K562 (cell line): ENCODE data around the gene STK36. TPM values are rescaled to one million over a fixed set of nuclear protein-coding genes. Genes with fewer than 3 reads are reported as not detected.

Source experiments
- ATAC-seq: fragments of 200-7000 bp; cut with Tn5 transposase; 3 replicates; pipeline ENCODE4 v1.9.1; 2020; ENCODE audit warnings: moderate library complexity
- BruUV-seq: library from RNA; stranded (reverse); fragments of 400-500 nt; replicated peaks from 2 replicates; lab custom pipeline; 2021; lab: Mats Ljungman, UMichigan
- CTCF ChIA-PET: fragments of 300-600 bp; formaldehyde crosslinking; extraction: SDS; loops from one replicate; lab custom pipeline; 2021; ENCODE audit warnings: low intra/inter-chr PET ratio; lab: Yijun Ruan, JAX
- POLR2A ChIA-PET: fragments of 300-600, 350-650 bp; sonication (Branson Sonifier 250); formaldehyde crosslinking; extraction: SDS; loops from one replicate; lab custom pipeline; 2021; ENCODE audit warnings: antibody characterized with exemption, inconsistent platforms; lab: Yijun Ruan, JAX
- DNase-seq, 4 experiments: peaks; one replicate each; pipeline versions ENCODE4 v3.0.0 to v3.0.0-alpha.2; 2011 to 2018; ENCODE audit warnings: low spot score in 3 of 4, mixed read lengths in 3 of 4; ENCODE audit errors: extremely low read depth in 1 of 4
- FAIRE-seq: peaks from 2 replicates; lab custom pipeline; 2011; peaks lifted over from hg19 to GRCh38; lab: Jason Lieb, UNC
- H2AFZ ChIP-seq: 2 replicates; pipeline ENCODE4 v1.6.0; 2011; ENCODE audit warnings: low read depth, low read length, control low read depth, inconsistent platforms
- H3K27ac ChIP-seq: fragments of 200-600 bp; 3 replicates; pipeline ENCODE4 v1.8.0; 2011; ENCODE audit warnings: low read depth, mild to moderate bottlenecking, control low read depth, inconsistent platforms, low read length, moderate library complexity, mixed read lengths; ENCODE audit errors: extremely low read depth
- H3K27me3 ChIP-seq, 2 experiments: fragments of 300-600 bp in 1 of 2; 2 replicates in 1 of 2; 3 replicates in 1 of 2; pipeline versions ENCODE4 v1.6.0 to v1.8.0; 2011; ENCODE audit warnings: inconsistent platforms in 2 of 2, low read length in 2 of 2, mild to moderate bottlenecking in 1 of 2, mixed read lengths in 1 of 2, moderate library complexity in 1 of 2; ENCODE audit not compliant: control insufficient read depth in 2 of 2, insufficient read depth in 2 of 2
- H3K36me3 ChIP-seq: fragments of 300-600 bp; 3 replicates; pipeline ENCODE4 v1.8.0; 2011; ENCODE audit warnings: mild to moderate bottlenecking, low read length, inconsistent platforms; ENCODE audit not compliant: control insufficient read depth, insufficient read depth
- H3K4me1 ChIP-seq, 2 experiments: fragments of 200-600 bp in 1 of 2; replicated peaks in 1 of 2; 2 replicates in 1 of 2; 3 replicates in 1 of 2; pipeline versions ENCODE4 v1.5.1 to v1.8.0; 2011; ENCODE audit warnings: inconsistent platforms in 2 of 2, low read length in 2 of 2, mild to moderate bottlenecking in 1 of 2, mixed read lengths in 1 of 2, moderate library complexity in 1 of 2; ENCODE audit not compliant: control insufficient read depth in 2 of 2, insufficient read depth in 2 of 2
- H3K4me2 ChIP-seq: 2 replicates; pipeline ENCODE4 v1.6.1; 2011; ENCODE audit warnings: low read length, control low read depth, inconsistent platforms, mixed read lengths; ENCODE audit not compliant: insufficient read depth
- H3K4me3 ChIP-seq: fragments of 200-600 bp; sonication (generic), shearing (Covaris generic); 2 replicates; pipeline ENCODE4 v1.5.1; 2016; ENCODE audit warnings: control low read depth, inconsistent platforms
- H3K79me2 ChIP-seq: fragments of 200-600 bp; 3 replicates; pipeline ENCODE4 v1.8.0; 2011; ENCODE audit warnings: low read length, inconsistent platforms; ENCODE audit not compliant: control insufficient read depth, insufficient read depth
- H3K9ac ChIP-seq, 2 experiments: 2 replicates each; pipeline versions ENCODE4 v1.6.0 to v1.6.1; 2011; ENCODE audit warnings: low read depth in 2 of 2, low read length in 2 of 2, control low read depth in 1 of 2, inconsistent platforms in 1 of 2, mild to moderate bottlenecking in 1 of 2, mixed read lengths in 1 of 2; ENCODE audit not compliant: insufficient read depth in 1 of 2
- H3K9me1 ChIP-seq: one replicate; pipeline ENCODE4 v1.6.0; 2011; ENCODE audit warnings: inconsistent platforms, mild to moderate bottlenecking, low read length, moderate library complexity; ENCODE audit not compliant: control insufficient read depth, insufficient read depth
- H3K9me3 ChIP-seq: replicated peaks from 2 replicates; pipeline ENCODE4 v1.5.1; 2011; ENCODE audit warnings: low read depth, low read length, inconsistent platforms; ENCODE audit not compliant: control insufficient read depth, insufficient read depth
- H4K20me1 ChIP-seq: replicated peaks from 2 replicates; pipeline ENCODE4 v1.6.1; 2011; ENCODE audit warnings: low read length, inconsistent platforms, mixed read lengths; ENCODE audit not compliant: control insufficient read depth, insufficient read depth
- CBFA2T2 ChIP-seq: fragments of 450-650 bp; conservative IDR thresholded peaks from 2 replicates; pipeline ENCODE4 v1.6.1; 2017; ENCODE audit warnings: mild to moderate bottlenecking
- CEBPB ChIP-seq: fragments of 450-650 bp; IDR thresholded peaks from 2 replicates; pipeline ENCODE4 v1.6.1; 2016; ENCODE audit warnings: missing genetic modification characterization, missing compliant biosample characterization
- CHCHD3 ChIP-seq: fragments of 250-450 bp; sonication (Bioruptor Pico); IDR thresholded peaks from 2 replicates; pipeline ENCODE4 v2.1.2; 2022; ENCODE audit warnings: mild to moderate bottlenecking
- HLTF ChIP-seq: fragments of 450-650 bp; IDR thresholded peaks from 2 replicates; pipeline ENCODE4 v1.6.1; 2016
- HMG20A ChIP-seq: fragments of 450-650 bp; formaldehyde crosslinking; conservative IDR thresholded peaks from 2 replicates; pipeline ENCODE4 v1.4.0; 2020; ENCODE audit warnings: mild to moderate bottlenecking, mixed read lengths
- LEF1 ChIP-seq: fragments of 450-650 bp; IDR thresholded peaks from 2 replicates; pipeline ENCODE4 v1.6.1; 2016; ENCODE audit warnings: mild to moderate bottlenecking
- MTA2 ChIP-seq: fragments of 450-650 bp; IDR thresholded peaks from 2 replicates; pipeline ENCODE4 v1.6.1; 2016; ENCODE audit warnings: low read depth
- SAFB ChIP-seq: fragments of 200-400 bp; formaldehyde crosslinking; IDR thresholded peaks from 2 replicates; pipeline ENCODE4 v1.6.1; 2017; ENCODE audit warnings: low read depth, low read length, borderline replicate concordance
- SAP30 ChIP-seq: fragments of 200-600 bp; sonication (generic); IDR thresholded peaks from 2 replicates; pipeline ENCODE4 v1.6.1; 2012; ENCODE audit warnings: borderline replicate concordance, low read depth, mild to moderate bottlenecking, moderate library complexity, low read length, control low read depth, inconsistent platforms; ENCODE audit not compliant: insufficient read depth, poor library complexity, severe bottlenecking
- SMARCC2 ChIP-seq: fragments of 450-650 bp; IDR thresholded peaks from 2 replicates; pipeline ENCODE4 v1.6.1; 2017; ENCODE audit warnings: antibody characterized with exemption, moderate library complexity, mild to moderate bottlenecking, low read depth
- SRF ChIP-seq, 2 experiments: fragments of 250-450, 450-650 bp in 1 of 2; sonication (Bioruptor Pico) in 1 of 2; sonication (generic) in 1 of 2; formaldehyde crosslinking; IDR thresholded peaks; 2 replicates each; pipeline versions ENCODE4 v1.5.0 to v1.5.1; 2020 to 2022; ENCODE audit warnings: mild to moderate bottlenecking in 1 of 2, missing genetic modification reagents in 1 of 2
- SRSF9 ChIP-seq: fragments of 200-400 bp; formaldehyde crosslinking; IDR thresholded peaks from 2 replicates; pipeline ENCODE4 v1.6.1; 2017; ENCODE audit warnings: low read depth, low read length, borderline replicate concordance
- STAT5A ChIP-seq: IDR thresholded peaks from 2 replicates; pipeline ENCODE4 v1.6.1; 2012; ENCODE audit warnings: low read length, inconsistent platforms, borderline replicate concordance
- ZFP36 ChIP-seq: fragments of 150-350 bp; IDR thresholded peaks from 2 replicates; pipeline ENCODE4 v1.6.1; 2018; ENCODE audit warnings: low read length, low read depth; ENCODE audit not compliant: partially characterized antibody
- ZNF184 ChIP-seq: sonication (generic); formaldehyde crosslinking; IDR thresholded peaks from 2 replicates; pipeline ENCODE4 v1.5.0; 2020; ENCODE audit warnings: missing genetic modification reagents
- ZNF584 ChIP-seq: fragments of 200-800 bp; sonication (Bioruptor generic); IDR thresholded peaks from 2 replicates; pipeline ENCODE4 v1.6.1; 2016; ENCODE audit warnings: low read depth, mild to moderate bottlenecking, missing genetic modification characterization, missing compliant biosample characterization
- WGBS: fragments of 100-300 bp; shearing (Covaris generic); methylation state at CpG from one replicate; pipeline ENCODE4 v1.1.6; 2016; ENCODE audit warnings: low coverage, mixed read lengths; ENCODE audit not compliant: insufficient coverage; ENCODE audit errors: missing lambda C conversion rate; 5-methylcytosine and 5-hydroxymethylcytosine counted together
- in situ Hi-C: fragments of 300-500 bp; cut with MboI; formaldehyde crosslinking; loops from 4 replicates; pipeline ENCODE4 v1.15.0; 2018; ENCODE audit warnings: inconsistent platforms, mixed read lengths
- intact Hi-C: fragments of 100-400 bp; cut with micrococcal nuclease; formaldehyde crosslinking; loops from 2 replicates; pipeline ENCODE4 v1.14.2; 2022
- polyA plus RNA-seq, 8 experiments: library from polyadenylated mRNA; depleted of rRNA in 4 of 8; stranded (reverse) in 5 of 8; unstranded in 3 of 8; fragments of >200 nt; fragmentation: Nextera tagmentation in 2 of 8; fragmentation: Illumina TruSeq in 1 of 8; extraction: Ambion mirVana in 2 of 8; extraction: Trizol in 1 of 8; gene quantifications; 2 replicates each; pipeline versions ENCODE4 v1.2.1 to v1.2.3, GENCODE V29; 2011 to 2014; ENCODE audit warnings: inconsistent platforms in 1 of 8, missing spikeins in 1 of 8
- total RNA-seq, 7 experiments: library from RNA; depleted of rRNA in 6 of 7; stranded (reverse); fragments of >200 nt in 6 of 7; fragmentation: Illumina TruSeq in 2 of 7; extraction: Trizol in 2 of 7; gene quantifications; 2 replicates each; pipeline versions ENCODE4 v1.2.1 to v1.2.3, GENCODE V29; 2011 to 2021; ENCODE audit warnings: low replicate concordance in 1 of 7
- TF ChIP-seq, protein P1 (sequence below): sonication (generic); formaldehyde crosslinking; IDR thresholded peaks from 2 replicates; pipeline ENCODE4 v1.8.0; 2022; ENCODE audit warnings: missing genetic modification reagents, mild to moderate bottlenecking, moderate library complexity, borderline replicate concordance
- TF ChIP-seq, protein P2 (sequence below): fragments of 250-450 bp; sonication (Bioruptor Pico); IDR thresholded peaks from 2 replicates; pipeline ENCODE4 v1.5.0; 2021
- TF ChIP-seq, protein P3 (sequence below): fragments of 450-650 bp; formaldehyde crosslinking; IDR thresholded peaks from 2 replicates; pipeline ENCODE4 v1.4.0; 2020; ENCODE audit warnings: mild to moderate bottlenecking
- TF ChIP-seq, protein P4 (sequence below): sonication (generic); formaldehyde crosslinking; IDR thresholded peaks from 2 replicates; pipeline ENCODE4 v1.8.0; 2022; ENCODE audit warnings: mild to moderate bottlenecking, missing genetic modification reagents

Gene STK36
- total and polyA plus RNA-seq, 9 of the 15 experiments (the other 6 are each of a cell fraction or from before 2014, with no cell fraction given) = 3.5 to 12.4 (median 6.7) TPM

DNA sequence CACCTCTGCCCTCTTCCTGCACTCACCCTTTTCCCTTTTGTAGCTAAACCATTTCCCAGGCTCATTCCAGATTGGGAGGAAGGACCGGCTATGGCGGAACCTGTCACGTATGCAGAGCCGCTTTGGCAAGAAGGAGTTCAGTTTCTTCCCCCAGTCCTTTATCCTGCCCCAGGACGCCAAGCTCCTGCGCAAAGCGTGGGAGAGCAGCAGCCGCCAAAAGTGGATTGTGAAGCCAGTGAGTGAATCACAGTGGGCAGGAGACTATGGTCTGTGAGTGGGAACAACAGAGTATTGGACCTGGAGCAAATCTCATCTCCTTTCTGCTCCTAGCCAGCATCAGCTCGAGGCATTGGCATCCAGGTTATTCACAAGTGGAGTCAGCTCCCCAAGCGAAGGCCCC, 75.1 kb downstream of the STK36 start:
- POLR2A ChIA-PET = no interaction called here
- no peaks in the 10 kb centered on the region for H3K9me3 ChIP-seq
- no peaks in the 10 kb centered on the region for H3K27me3 ChIP-seq
- peaks cover 5 to 12% of the 10 kb centered on the region in 2 experiments; a peak in 3 of 5 replicates for H3K4me1 ChIP-seq
- intact Hi-C loops = no loop called here
- WGBS = 97% methylated on average over 8 of the region's 10 CpGs
- no peak for ATAC-seq
- FAIRE-seq = no peak
- H3K27ac ChIP-seq = no peak overlapping the region; the same call in 2 of the 3 replicates
- H3K4me2 ChIP-seq = no peak overlapping the region
- no peak overlapping the region for H3K4me3 ChIP-seq
- CTCF ChIA-PET = no interaction called here
- TF ChIP-seq, protein P1, sequence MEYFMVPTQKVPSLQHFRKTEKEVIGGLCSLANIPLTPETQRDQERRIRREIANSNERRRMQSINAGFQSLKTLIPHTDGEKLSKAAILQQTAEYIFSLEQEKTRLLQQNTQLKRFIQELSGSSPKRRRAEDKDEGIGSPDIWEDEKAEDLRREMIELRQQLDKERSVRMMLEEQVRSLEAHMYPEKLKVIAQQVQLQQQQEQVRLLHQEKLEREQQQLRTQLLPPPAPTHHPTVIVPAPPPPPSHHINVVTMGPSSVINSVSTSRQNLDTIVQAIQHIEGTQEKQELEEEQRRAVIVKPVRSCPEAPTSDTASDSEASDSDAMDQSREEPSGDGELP = no peak
- TF ChIP-seq, protein P2, sequence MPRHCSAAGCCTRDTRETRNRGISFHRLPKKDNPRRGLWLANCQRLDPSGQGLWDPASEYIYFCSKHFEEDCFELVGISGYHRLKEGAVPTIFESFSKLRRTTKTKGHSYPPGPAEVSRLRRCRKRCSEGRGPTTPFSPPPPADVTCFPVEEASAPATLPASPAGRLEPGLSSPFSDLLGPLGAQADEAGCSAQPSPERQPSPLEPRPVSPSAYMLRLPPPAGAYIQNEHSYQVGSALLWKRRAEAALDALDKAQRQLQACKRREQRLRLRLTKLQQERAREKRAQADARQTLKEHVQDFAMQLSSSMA (CRISPR knock-in tag) = no peak
- no peak for TF ChIP-seq SAP30
- TF ChIP-seq ZFP36 = no peak
- no peak for TF ChIP-seq SMARCC2
- TF ChIP-seq, protein P3, sequence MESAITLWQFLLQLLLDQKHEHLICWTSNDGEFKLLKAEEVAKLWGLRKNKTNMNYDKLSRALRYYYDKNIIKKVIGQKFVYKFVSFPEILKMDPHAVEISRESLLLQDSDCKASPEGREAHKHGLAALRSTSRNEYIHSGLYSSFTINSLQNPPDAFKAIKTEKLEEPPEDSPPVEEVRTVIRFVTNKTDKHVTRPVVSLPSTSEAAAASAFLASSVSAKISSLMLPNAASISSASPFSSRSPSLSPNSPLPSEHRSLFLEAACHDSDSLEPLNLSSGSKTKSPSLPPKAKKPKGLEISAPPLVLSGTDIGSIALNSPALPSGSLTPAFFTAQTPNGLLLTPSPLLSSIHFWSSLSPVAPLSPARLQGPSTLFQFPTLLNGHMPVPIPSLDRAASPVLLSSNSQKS (CRISPR knock-in tag) = no peak
- TF ChIP-seq LEF1 = no peak
- TF ChIP-seq, protein P4, sequence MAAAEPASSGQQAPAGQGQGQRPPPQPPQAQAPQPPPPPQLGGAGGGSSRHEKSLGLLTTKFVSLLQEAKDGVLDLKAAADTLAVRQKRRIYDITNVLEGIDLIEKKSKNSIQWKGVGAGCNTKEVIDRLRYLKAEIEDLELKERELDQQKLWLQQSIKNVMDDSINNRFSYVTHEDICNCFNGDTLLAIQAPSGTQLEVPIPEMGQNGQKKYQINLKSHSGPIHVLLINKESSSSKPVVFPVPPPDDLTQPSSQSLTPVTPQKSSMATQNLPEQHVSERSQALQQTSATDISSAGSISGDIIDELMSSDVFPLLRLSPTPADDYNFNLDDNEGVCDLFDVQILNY (CRISPR knock-in tag) = no peak
- no peak for TF ChIP-seq SAFB
- TF ChIP-seq CHCHD3 (CRISPR knock-in tag) = no peak
- no peak for TF ChIP-seq CEBPB (tag)
- no peak for TF ChIP-seq HMG20A (CRISPR knock-in tag)
- TF ChIP-seq MTA2 = no peak
- TF ChIP-seq CBFA2T2 = no peak
- no peak for TF ChIP-seq ZNF184 (CRISPR knock-in tag)
- TF ChIP-seq SRF (CRISPR knock-in tag; IDR thresholded peaks at IDR 0.05) = no peak
- no peak for TF ChIP-seq STAT5A
- no peak for TF ChIP-seq ZNF584 (CRISPR knock-in tag)
- no peak for TF ChIP-seq HLTF
- no peak for TF ChIP-seq SRSF9
- H3K9ac ChIP-seq = no peak overlapping the region
- no peaks in the 10 kb centered on the region for H3K79me2 ChIP-seq
- in situ Hi-C loops = no loop called here
- DNase-seq = no peak
- H3K9me1 ChIP-seq = no peaks in the 10 kb centered on the region
- no peak overlapping the region for H2AFZ ChIP-seq
- no TSS peak for BruUV-seq
- no peaks in the 10 kb centered on the region for H4K20me1 ChIP-seq
- peaks cover 68% of the 10 kb centered on the region; the same call in 2 of the 3 replicates for H3K36me3 ChIP-seq
